Thyroid gland (tissue), 4 donors: ENCODE measurements around the gene C10orf95.

ENCODE experiments used
- CTCF ChIP-seq, 6 experiments: fragments of 200-600 bp in 3 of 6; fragments of 450-650 bp in 3 of 6; sonication (generic) in 3 of 6; IDR thresholded peaks; one replicate each; pipeline ENCODE4 v1.5.1; 2016 to 2019; ENCODE audit warnings: antibody characterized with exemption in 6 of 6, mild to moderate bottlenecking in 2 of 6, inconsistent platforms in 1 of 6, moderate library complexity in 1 of 6
- POLR2A ChIP-seq, 2 donors: fragments of 450-650 bp; IDR thresholded peaks; one replicate each; pipeline ENCODE4 v1.6.1; 2017; ENCODE audit warnings: antibody characterized with exemption in 2 of 2, mild to moderate bottlenecking in 2 of 2, moderate library complexity in 1 of 2

GRCh38 chr10:102484021-102484420, 32.7 kb upstream of the C10orf95 start:
- TF ChIP-seq POLR2A (IDR thresholded peaks at IDR 0.05) (no peak), CTCF (IDR thresholded peaks at IDR 0.05) (no peak)
